Mesothelial cell of epicardium (in vitro differentiated cells): ENCODE data around the gene GNGT1. TPM values are rescaled to one million over a fixed set of nuclear protein-coding genes. Genes with fewer than 3 reads are reported as not detected.

Experiments used
- DNase-seq, 2 experiments: peaks; one replicate each; pipeline ENCODE4 v3.0.0; 2021; ENCODE audit warnings: low spot score in 2 of 2; ENCODE audit not compliant: unreplicated experiment in 2 of 2
- H3K27ac Mint-ChIP-seq: 2 replicates; pipeline ENCODE4 v1.8.0; 2021; ENCODE audit warnings: mixed read lengths
- H3K27me3 Mint-ChIP-seq: 2 replicates; pipeline ENCODE4 v1.8.0; 2021; ENCODE audit warnings: low read depth, mixed read lengths
- H3K36me3 Mint-ChIP-seq: 2 replicates; pipeline ENCODE4 v1.8.0; 2021; ENCODE audit warnings: mixed read lengths
- H3K4me1 Mint-ChIP-seq: 2 replicates; pipeline ENCODE4 v1.8.0; 2021; ENCODE audit warnings: mixed read lengths
- H3K4me3 Mint-ChIP-seq: 2 replicates; pipeline ENCODE4 v1.8.0; 2021; ENCODE audit warnings: mild to moderate bottlenecking, moderate library complexity, mixed read lengths
- H3K9me3 Mint-ChIP-seq: 2 replicates; pipeline ENCODE4 v1.8.0; 2021; ENCODE audit warnings: mixed read lengths
- CTCF ChIP-seq: fragments of 200-600 bp; sonication (generic); IDR thresholded peaks from one replicate; pipeline ENCODE4 v1.5.0; 2021; ENCODE audit warnings: antibody characterized with exemption; ENCODE audit not compliant: unreplicated experiment
- total RNA-seq: library from RNA; stranded (reverse); gene quantifications from 3 replicates; pipeline ENCODE4 v1.2.1, GENCODE V29; 2021

Gene GNGT1
- total RNA-seq: not detected in 3 replicates

- Mint-ChIP-seq H3K27me3 (no peaks in the 10 kb centered on the region), H3K4me3 (no peak within 1 kb of the TSS), H3K36me3 (no peaks in the 10 kb centered on the region), H3K9me3 (no peaks in the 10 kb centered on the region), H3K4me1 (peaks cover 16% of the 10 kb centered on the region), H3K27ac (no peak within 1 kb of the TSS)
- DNase-seq: no peak
- no peak for TF ChIP-seq CTCF
These were observed at the start of gene GNGT1 for GRCh38 chr7:93906267-93906666. TSS of gene GNGT1 (plus strand) at chr7:93906567. CDS start at chr7:93906747, 180 bp downstream.

GRCh38 chr7:93858857-93859256 lies 47.5 kb upstream of the GNGT1 start:
- DNase-seq: no peak
- Mint-ChIP-seq H3K9me3 (no peaks in the 10 kb centered on the region), H3K4me1 (peaks cover 2% of the 10 kb centered on the region), H3K36me3 (no peaks in the 10 kb centered on the region), H3K27ac (no peak overlapping the region), H3K4me3 (no peak overlapping the region), H3K27me3 (no peaks in the 10 kb centered on the region)
- no peak for TF ChIP-seq CTCF

GRCh38 chr7:93860261-93860660 lies 46.1 kb upstream of the GNGT1 start:
- TF ChIP-seq CTCF: no peak
- Mint-ChIP-seq H3K4me3 (no peak overlapping the region), H3K4me1 (peaks cover 2% of the 10 kb centered on the region), H3K36me3 (no peaks in the 10 kb centered on the region), H3K27ac (no peak overlapping the region), H3K27me3 (no peaks in the 10 kb centered on the region), H3K9me3 (no peaks in the 10 kb centered on the region)
- DNase-seq: no peak

- H3K4me1 Mint-ChIP-seq: no peaks in the 10 kb centered on the region
- no peak overlapping the region for H3K4me3 Mint-ChIP-seq
- no peak for DNase-seq
- H3K9me3 Mint-ChIP-seq: no peaks in the 10 kb centered on the region
- peak; percentile 70 for TF ChIP-seq CTCF
- H3K27me3 Mint-ChIP-seq: no peaks in the 10 kb centered on the region
- no peaks in the 10 kb centered on the region for H3K36me3 Mint-ChIP-seq
- no peak overlapping the region for H3K27ac Mint-ChIP-seq
These were observed 44.9 kb upstream of the GNGT1 start for GRCh38 chr7:93861325-93861949.

- Mint-ChIP-seq H3K4me1 (no peaks in the 10 kb centered on the region), H3K9me3 (no peaks in the 10 kb centered on the region), H3K27me3 (no peaks in the 10 kb centered on the region), H3K36me3 (no peaks in the 10 kb centered on the region), H3K27ac (no peak overlapping the region), H3K4me3 (no peak overlapping the region)
- DNase-seq: no peak
- no peak for TF ChIP-seq CTCF
These were observed 43.7 kb upstream of the GNGT1 start for GRCh38 chr7:93862651-93863050.

GRCh38 chr7:93866886-93867285 lies 39.5 kb upstream of the GNGT1 start:
- no peak for DNase-seq

More at GRCh38 chr7:93866886-93867285, 39.5 kb upstream of the GNGT1 start:
- no peak for TF ChIP-seq CTCF
- no peaks in the 10 kb centered on the region for H3K36me3 Mint-ChIP-seq
- no peak overlapping the region for H3K4me3 Mint-ChIP-seq
- no peaks in the 10 kb centered on the region for H3K9me3 Mint-ChIP-seq
- H3K27me3 Mint-ChIP-seq: no peaks in the 10 kb centered on the region
- no peak overlapping the region for H3K27ac Mint-ChIP-seq
- no peaks in the 10 kb centered on the region for H3K4me1 Mint-ChIP-seq
